HG03378 (cell line): Measurements from ENCODE around the gene CARD10.

Experiments used
- ATAC-seq: cut with Tn5 transposase; IDR thresholded peaks from one replicate; pipeline ENCODE4 v1.9.1; 2021; ENCODE audit warnings: mild to moderate bottlenecking, moderate library complexity; ENCODE audit not compliant: unreplicated experiment

CARD10 gene

GRCh38 chr22:37443086-37443485 lies 76.1 kb downstream of the CARD10 start:
- no peak for ATAC-seq

- ATAC-seq: no peak
These were observed 76.7 kb downstream of the CARD10 start for GRCh38 chr22:37442537-37442936.

GRCh38 chr22:37442135-37442534 lies 77.1 kb downstream of the CARD10 start:
- ATAC-seq: no peak

- ATAC-seq: no peak
These were observed 78.3 kb downstream of the CARD10 start for GRCh38 chr22:37440875-37441274.
